Vagina (tissue), 2 donors: ENCODE results near the gene SLC37A2. TPM values are rescaled to one million over a fixed set of nuclear protein-coding genes. Genes with fewer than 3 reads are reported as not detected.

Experiments
- DNase-seq, 2 donors: peaks; one replicate each; pipeline ENCODE4 v3.0.0-alpha.2; 2017; ENCODE audit errors: extremely low spot score in 2 of 2
- H3K27ac ChIP-seq: fragments of 200-600 bp; sonication (generic); one replicate; pipeline ENCODE4 v1.5.1; 2019
- H3K27me3 ChIP-seq: fragments of 200-600 bp; sonication (generic); one replicate; pipeline ENCODE4 v1.5.1; 2019
- H3K36me3 ChIP-seq, 2 donors: fragments of 200-600 bp; sonication (generic); one replicate each; pipeline ENCODE4 v1.5.1; 2017 to 2019
- H3K4me1 ChIP-seq: fragments of 200-600 bp; sonication (generic); one replicate; pipeline ENCODE4 v1.5.1; 2019
- H3K4me3 ChIP-seq, 2 donors: fragments of 200-600 bp; sonication (generic); 1 replicate in 1 of 2; 2 replicates in 1 of 2; pipeline ENCODE4 v1.5.1; 2016 to 2019
- H3K9me3 ChIP-seq: fragments of 200-600 bp; sonication (generic); one replicate; pipeline ENCODE4 v1.5.1; 2019
- POLR2A ChIP-seq, 2 donors: fragments of 450-650 bp; IDR thresholded peaks; one replicate each; pipeline ENCODE4 v1.6.1; 2017; ENCODE audit warnings: antibody characterized with exemption in 2 of 2, mild to moderate bottlenecking in 2 of 2, moderate library complexity in 2 of 2
- POLR2AphosphoS5 ChIP-seq, 2 donors: sonication (generic); formaldehyde crosslinking; IDR thresholded peaks; one replicate each; pipeline ENCODE4 v1.9.0; 2017; ENCODE audit warnings: antibody characterized with exemption in 2 of 2, mild to moderate bottlenecking in 2 of 2, low read depth in 1 of 2; ENCODE audit not compliant: insufficient read depth in 1 of 2
- intact Hi-C: fragments of 100-400 bp; cut with DNase I; formaldehyde crosslinking; loops from one replicate; pipeline ENCODE4 v1.15.1; 2023
- total RNA-seq: library from RNA; depleted of rRNA; stranded (reverse); fragments of >200 nt; gene quantifications from one replicate; pipeline ENCODE4 v1.2.3, GENCODE V29; 2016
- TF ChIP-seq, protein P1 (sequence below), 3 experiments: fragments of 450-650 bp in 2 of 3; fragments of 200-600 bp in 1 of 3; sonication (generic) in 1 of 3; IDR thresholded peaks; one replicate each; pipeline ENCODE4 v1.5.1; 2017 to 2019; ENCODE audit warnings: antibody characterized with exemption in 3 of 3, mild to moderate bottlenecking in 2 of 3, moderate library complexity in 2 of 3

SLC37A2 gene
- total RNA-seq, 1 donor from 2014 or later: 22.6 TPM

DNA sequence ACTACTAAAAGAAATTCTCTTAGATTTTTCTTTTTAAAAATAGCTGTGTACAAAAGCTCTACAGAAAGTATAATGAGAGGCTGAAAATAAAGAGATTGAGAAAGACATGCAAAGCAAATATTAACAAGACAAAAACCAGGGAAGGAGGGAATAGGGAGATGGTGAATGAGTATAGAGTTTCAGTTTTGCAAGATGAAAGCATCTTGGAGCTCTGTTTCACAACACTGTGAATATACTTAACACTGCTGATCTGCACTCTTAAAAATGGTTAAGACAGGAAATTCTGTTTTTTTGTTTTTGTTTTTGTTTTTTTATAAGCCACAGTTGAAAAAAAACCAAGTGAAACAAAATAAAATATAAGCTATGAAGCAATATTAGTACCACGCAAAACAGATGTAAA, 42.8 kb downstream of the SLC37A2 start:
- H3K27me3 ChIP-seq: no peaks in the 10 kb centered on the region
- intact Hi-C loops: no loop called here

GRCh38 chr11:125108469-125108868, 45.4 kb downstream of the SLC37A2 start:
- H3K9me3 ChIP-seq: no peaks in the 10 kb centered on the region
- peaks cover 15% of the 10 kb centered on the region for H3K4me1 ChIP-seq
- DNase-seq: no peak
- intact Hi-C loops: no loop called here
- no peaks in the 10 kb centered on the region for H3K36me3 ChIP-seq
- TF ChIP-seq POLR2AphosphoS5 (IDR thresholded peaks at IDR 0.05; ENCODE audit: insufficient read depth in 1 of 2, low read depth in 1 of 2) (no peak), POLR2A (IDR thresholded peaks at IDR 0.05) (no peak)
- TF ChIP-seq, protein P1, sequence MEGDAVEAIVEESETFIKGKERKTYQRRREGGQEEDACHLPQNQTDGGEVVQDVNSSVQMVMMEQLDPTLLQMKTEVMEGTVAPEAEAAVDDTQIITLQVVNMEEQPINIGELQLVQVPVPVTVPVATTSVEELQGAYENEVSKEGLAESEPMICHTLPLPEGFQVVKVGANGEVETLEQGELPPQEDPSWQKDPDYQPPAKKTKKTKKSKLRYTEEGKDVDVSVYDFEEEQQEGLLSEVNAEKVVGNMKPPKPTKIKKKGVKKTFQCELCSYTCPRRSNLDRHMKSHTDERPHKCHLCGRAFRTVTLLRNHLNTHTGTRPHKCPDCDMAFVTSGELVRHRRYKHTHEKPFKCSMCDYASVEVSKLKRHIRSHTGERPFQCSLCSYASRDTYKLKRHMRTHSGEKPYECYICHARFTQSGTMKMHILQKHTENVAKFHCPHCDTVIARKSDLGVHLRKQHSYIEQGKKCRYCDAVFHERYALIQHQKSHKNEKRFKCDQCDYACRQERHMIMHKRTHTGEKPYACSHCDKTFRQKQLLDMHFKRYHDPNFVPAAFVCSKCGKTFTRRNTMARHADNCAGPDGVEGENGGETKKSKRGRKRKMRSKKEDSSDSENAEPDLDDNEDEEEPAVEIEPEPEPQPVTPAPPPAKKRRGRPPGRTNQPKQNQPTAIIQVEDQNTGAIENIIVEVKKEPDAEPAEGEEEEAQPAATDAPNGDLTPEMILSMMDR (IDR thresholded peaks at IDR 0.05): no peak
- no peak overlapping the region for H3K4me3 ChIP-seq
- H3K27me3 ChIP-seq: no peaks in the 10 kb centered on the region
- H3K27ac ChIP-seq: no peak overlapping the region

More for the DNA sequence above, 42.8 kb downstream of the SLC37A2 start:
- Histone ChIP-seq H3K4me1 (peaks cover 9% of the 10 kb centered on the region), H3K9me3 (no peaks in the 10 kb centered on the region), H3K27ac (no peak overlapping the region), H3K4me3 (no peak overlapping the region), H3K36me3 (peaks cover 0 to under 1% of the 10 kb centered on the region in 2 donors)
- TF ChIP-seq, protein P1 (IDR thresholded peaks at IDR 0.05): no peak
- TF ChIP-seq POLR2A (IDR thresholded peaks at IDR 0.05) (no peak), POLR2AphosphoS5 (IDR thresholded peaks at IDR 0.05; ENCODE audit: insufficient read depth in 1 of 2, low read depth in 1 of 2) (no peak)
- DNase-seq: no peak

DNA sequence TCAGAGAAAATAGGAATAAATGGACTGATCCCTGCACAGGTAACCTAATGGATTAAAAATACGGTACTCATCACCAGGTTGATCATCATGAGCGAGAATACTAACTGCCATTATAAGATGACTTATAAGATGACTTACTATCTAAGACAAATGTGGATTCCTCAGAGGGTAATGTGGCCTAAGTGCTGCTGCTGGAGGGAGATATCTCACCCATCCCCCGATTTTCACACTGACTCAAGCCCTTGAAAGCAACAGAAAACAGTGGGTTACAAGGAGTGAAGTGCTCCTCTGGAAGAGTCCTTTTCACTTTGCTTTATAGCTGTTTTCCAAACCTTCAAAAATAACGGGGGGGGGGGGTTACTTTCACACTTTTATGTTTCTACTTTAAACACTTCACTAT, 47.4 kb downstream of the SLC37A2 start:
- TF ChIP-seq POLR2AphosphoS5 (IDR thresholded peaks at IDR 0.05; ENCODE audit: insufficient read depth in 1 of 2, low read depth in 1 of 2): no peak
- no peak for TF ChIP-seq POLR2A (IDR thresholded peaks at IDR 0.05)
- TF ChIP-seq, protein P1 (IDR thresholded peaks at IDR 0.05): no peak
- no peaks in the 10 kb centered on the region for H3K27me3 ChIP-seq
- peaks cover 15% of the 10 kb centered on the region for H3K4me1 ChIP-seq
- H3K9me3 ChIP-seq: no peaks in the 10 kb centered on the region
- H3K4me3 ChIP-seq: peak overlapping the region; percentile 68 to 82
- intact Hi-C loops: no loop called here
- H3K27ac ChIP-seq: peak overlapping the region; percentile 79
- DNase-seq: no peak
- no peaks in the 10 kb centered on the region for H3K36me3 ChIP-seq

DNA sequence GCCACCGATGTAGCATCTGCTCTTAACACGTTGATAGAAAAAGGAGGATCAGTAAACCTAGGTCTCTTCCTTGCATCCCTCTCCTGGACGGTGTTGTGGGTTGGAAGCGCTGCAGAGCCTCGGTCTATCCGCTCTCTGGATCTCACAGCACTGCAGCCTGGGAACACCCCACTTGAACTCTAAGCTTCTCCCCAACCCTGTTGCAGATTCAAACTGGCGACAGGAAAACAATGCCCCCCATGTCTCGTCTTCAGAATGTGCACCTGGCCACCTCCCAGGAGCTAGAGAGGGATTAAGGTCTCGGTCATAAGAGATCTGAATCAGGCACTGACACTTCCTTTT, 47.9 kb downstream of the SLC37A2 start:
- Histone ChIP-seq H3K4me1 (peaks cover 15% of the 10 kb centered on the region), H3K27ac (peak overlapping the region; percentile 79), H3K4me3 (peak overlapping the region; percentile 68 to 82), H3K36me3 (no peaks in the 10 kb centered on the region), H3K9me3 (no peaks in the 10 kb centered on the region), H3K27me3 (no peaks in the 10 kb centered on the region)
- intact Hi-C loops: no loop called here
- TF ChIP-seq, protein P1 (IDR thresholded peaks at IDR 0.05): no peak
- no peak for TF ChIP-seq POLR2A (IDR thresholded peaks at IDR 0.05)
- DNase-seq: no peak

GRCh38 chr11:125111343-125112207, 48.5 kb downstream of the SLC37A2 start, which contains the start of gene TMEM218:
Gene TMEM218 (minus strand): TSS chr11:125111626. CDS start chr11:125102241, 9,385 bp downstream.
- peak within 1 kb of the TSS; percentile 68 to 82 for H3K4me3 ChIP-seq
- peaks cover 15% of the 10 kb centered on the region for H3K4me1 ChIP-seq
- H3K36me3 ChIP-seq: no peaks in the 10 kb centered on the region
- intact Hi-C loops: no loop called here
- peak within 1 kb of the TSS; percentile 79 for H3K27ac ChIP-seq
- no peaks in the 10 kb centered on the region for H3K9me3 ChIP-seq
- TF ChIP-seq POLR2AphosphoS5 (IDR thresholded peaks at IDR 0.05; ENCODE audit: insufficient read depth in 1 of 2, low read depth in 1 of 2) (peak; percentile 74 to 81), POLR2A (IDR thresholded peaks at IDR 0.05) (no peak)
- H3K27me3 ChIP-seq: no peaks in the 10 kb centered on the region
- peak in 1 of 2 donors; percentile 100 for DNase-seq
